ENCODE data around the gene LPCAT3. TPM values are rescaled to one million over a fixed set of nuclear protein-coding genes. Genes with fewer than 3 reads are reported as not detected.
"Not testable (repeated sequence)": the region's sequence is repeated elsewhere in the genome, so short reads cannot be mapped to it uniquely, and the experiment has no call there.

LPCAT3 gene
- total and polyA plus RNA-seq, 2 experiments from 2014 or later, result 11.8 to 19.7 TPM

DNA sequence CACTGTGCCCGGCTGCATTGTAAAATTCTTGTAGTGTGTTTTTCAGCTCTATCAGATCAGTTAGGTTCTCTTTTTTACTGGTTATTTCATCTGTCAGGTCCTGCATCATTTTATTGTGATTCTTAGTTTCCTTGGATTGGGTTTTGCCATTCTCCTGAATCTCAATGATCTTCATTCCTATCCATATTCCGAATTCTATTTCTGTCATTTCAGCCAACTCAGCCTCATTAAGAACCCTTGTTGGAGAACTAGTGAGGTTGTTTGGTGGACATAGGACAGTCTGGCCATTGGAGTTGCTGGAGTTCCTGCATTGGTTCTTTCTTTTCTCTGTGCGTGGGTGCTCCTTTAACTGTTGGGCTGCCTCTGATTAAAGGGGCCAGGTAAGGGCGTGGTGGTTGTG is 36.6 kb upstream of the LPCAT3 start:
- H3K27me3 ChIP-seq (replicated peaks; ENCODE audit: insufficient read depth), result 0 out of 2 replicates have a peak, but pooled peaks cover 8% of the 10 kb centered on the region
- H3K9me3 ChIP-seq (ENCODE audit: low read depth), result no peaks in the 10 kb centered on the region
- H3K36me3 ChIP-seq (ENCODE audit: low read depth), result no peaks in the 10 kb centered on the region
- H3K4me2 ChIP-seq (ENCODE audit: unreplicated experiment), result no peak overlapping the region
- DNase-seq, result no peak
- H3K4me3 ChIP-seq, result no peak overlapping the region
- H3K9me2 ChIP-seq (ENCODE audit: insufficient read depth), result no peaks in the 10 kb centered on the region
- no peak overlapping the region for H3K27ac ChIP-seq
- no peaks in the 10 kb centered on the region for H3K79me2 ChIP-seq (ENCODE audit: insufficient read depth)
- no peak overlapping the region for H3K9ac ChIP-seq
- TF ChIP-seq EZH2phosphoT487 (IDR thresholded peaks at IDR 0.05; ENCODE audit: insufficient read depth, low read depth), result no peak
- no peak for TF ChIP-seq EZH2 (IDR thresholded peaks at IDR 0.05; ENCODE audit: insufficient read depth, poor library complexity, severe bottlenecking)
- H3F3A ChIP-seq (ENCODE audit: insufficient read depth), result peaks cover 1% of the 10 kb centered on the region; the same call in 1 of the 2 replicates
- H3K4me1 ChIP-seq (ENCODE audit: insufficient read depth), result peaks cover 3% of the 10 kb centered on the region
- in situ Hi-C loops (cut with MboI), result no loop called here
- WGBS, 2 experiments (ENCODE audit: low coverage in 1 of 2, low lambda C conversion rate in 2 of 2, missing lambda C conversion rate in 2 of 2), result 46 to 65% methylated on average over 4 of the region's 4 CpGs
- no peaks in the 10 kb centered on the region for H4K20me1 ChIP-seq (ENCODE audit: insufficient read depth)
- H2AFZ ChIP-seq, result no peak overlapping the region

DNA sequence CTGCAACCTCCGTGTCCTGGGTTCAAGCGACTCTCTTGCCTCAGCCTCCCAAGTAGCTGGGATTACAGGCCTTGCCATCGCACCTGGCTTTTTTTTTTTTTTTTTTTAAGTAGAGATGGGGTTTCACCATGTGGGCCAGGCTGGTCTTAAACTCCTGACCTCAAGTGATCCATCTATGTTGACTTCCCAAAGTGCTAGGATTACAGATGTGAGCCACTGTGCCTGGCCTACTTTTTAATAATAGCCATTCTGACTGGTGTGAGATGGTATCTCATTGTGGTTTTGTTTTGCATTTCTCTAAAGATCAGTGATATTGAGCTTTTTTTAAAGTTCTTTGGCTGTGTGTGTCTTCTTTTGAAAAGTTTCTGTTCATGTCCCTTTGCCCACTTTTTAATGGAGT is 31.7 kb upstream of the LPCAT3 start:
- H2AFZ ChIP-seq; H3K27me3 ChIP-seq (replicated peaks; ENCODE audit: insufficient read depth); H3K27ac ChIP-seq; H3K4me1 ChIP-seq (ENCODE audit: insufficient read depth); DNase-seq; H3K79me2 ChIP-seq (ENCODE audit: insufficient read depth); H3K9ac ChIP-seq; H3K9me3 ChIP-seq (ENCODE audit: low read depth); H3F3A ChIP-seq (ENCODE audit: insufficient read depth); H4K20me1 ChIP-seq (ENCODE audit: insufficient read depth); H3K36me3 ChIP-seq (ENCODE audit: low read depth); H3K9me2 ChIP-seq (ENCODE audit: insufficient read depth); in situ Hi-C loops (cut with MboI); H3K4me3 ChIP-seq; H3K4me2 ChIP-seq (ENCODE audit: unreplicated experiment): not testable (repeated sequence)
- 71 to 77% methylated on average over 3 of the region's 3 CpGs for WGBS, 2 experiments (ENCODE audit: low coverage in 1 of 2, low lambda C conversion rate in 2 of 2, missing lambda C conversion rate in 2 of 2)

DNA sequence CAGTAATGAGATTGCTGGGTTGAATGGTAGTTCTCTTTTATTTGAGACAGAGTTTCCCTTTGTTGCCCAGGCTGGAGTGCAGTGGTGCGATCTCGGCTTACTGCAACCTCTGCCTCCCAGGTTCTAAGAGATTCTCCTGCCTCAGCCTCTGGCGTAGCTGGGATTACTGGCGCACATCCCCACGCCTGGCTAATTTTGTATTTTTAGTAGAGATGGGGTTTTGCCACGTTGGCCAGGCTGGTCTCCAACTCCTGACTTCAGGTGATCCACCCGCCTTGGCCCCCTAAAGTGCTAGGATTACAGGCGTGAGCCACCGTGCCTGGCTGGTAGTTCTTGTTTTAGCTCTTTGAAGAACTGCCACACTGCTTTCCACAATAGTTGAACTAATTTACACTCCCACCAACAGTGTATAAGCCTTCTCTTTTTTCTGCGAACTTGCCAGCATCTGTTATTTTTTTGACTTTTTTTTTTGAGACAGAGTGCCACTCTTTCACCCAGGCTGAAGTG is 31.2 kb upstream of the LPCAT3 start:
- H2AFZ ChIP-seq, result not testable (repeated sequence)
- 82% methylated on average over 10 of the region's 10 CpGs for WGBS, 2 experiments (ENCODE audit: low coverage in 1 of 2, low lambda C conversion rate in 2 of 2, missing lambda C conversion rate in 2 of 2)

DNA sequence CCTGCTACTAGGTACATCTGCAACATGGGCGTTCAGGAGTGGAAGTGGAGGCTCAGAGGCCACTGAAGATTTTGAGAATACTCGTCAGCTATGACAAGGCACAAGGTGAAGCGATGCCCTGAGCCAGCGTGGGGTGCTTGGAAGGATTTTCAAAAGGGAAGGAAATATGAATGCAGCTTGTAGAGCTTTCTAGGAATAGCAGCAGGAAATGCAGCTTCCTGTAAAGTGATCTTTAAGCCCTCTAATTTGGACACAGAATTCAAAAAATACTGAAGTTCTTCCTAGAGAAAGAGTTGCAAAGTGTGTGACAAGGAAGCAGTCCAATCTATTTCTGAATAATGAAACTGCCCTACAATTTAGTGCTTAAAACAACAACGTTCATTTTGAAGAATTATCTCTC is 29.0 kb upstream of the LPCAT3 start:
- Histone ChIP-seq H3K27me3 (replicated peaks; ENCODE audit: insufficient read depth) (0 out of 2 replicates have a peak, but pooled peaks cover under 1% of the 10 kb centered on the region), H3F3A (ENCODE audit: insufficient read depth) (no peaks in the 10 kb centered on the region), H3K9ac (no peak overlapping the region), H2AFZ (no peak overlapping the region), H3K4me1 (ENCODE audit: insufficient read depth) (no peaks in the 10 kb centered on the region), H4K20me1 (ENCODE audit: insufficient read depth) (no peaks in the 10 kb centered on the region), H3K4me3 (no peak overlapping the region), H3K4me2 (ENCODE audit: unreplicated experiment) (no peak overlapping the region), H3K36me3 (ENCODE audit: low read depth) (no peaks in the 10 kb centered on the region), H3K9me2 (ENCODE audit: insufficient read depth) (no peaks in the 10 kb centered on the region), H3K27ac (no peak overlapping the region), H3K9me3 (ENCODE audit: low read depth) (no peaks in the 10 kb centered on the region), H3K79me2 (ENCODE audit: insufficient read depth) (no peaks in the 10 kb centered on the region)
- no peak for TF ChIP-seq EZH2phosphoT487 (IDR thresholded peaks at IDR 0.05; ENCODE audit: insufficient read depth, low read depth)
- TF ChIP-seq EZH2 (IDR thresholded peaks at IDR 0.05; ENCODE audit: insufficient read depth, poor library complexity, severe bottlenecking), result no peak
- WGBS, 2 experiments (ENCODE audit: low coverage in 1 of 2, low lambda C conversion rate in 2 of 2, missing lambda C conversion rate in 2 of 2), result 81 to 91% methylated on average over 5 of the region's 5 CpGs
- no peak for DNase-seq
- in situ Hi-C loops (cut with MboI), result no loop called here

More for the DNA sequence above, 31.2 kb upstream of the LPCAT3 start:
- H3K9me2 ChIP-seq (ENCODE audit: insufficient read depth); H3K27me3 ChIP-seq (replicated peaks; ENCODE audit: insufficient read depth); H3K4me1 ChIP-seq (ENCODE audit: insufficient read depth); H3K4me2 ChIP-seq (ENCODE audit: unreplicated experiment); DNase-seq; H3K36me3 ChIP-seq (ENCODE audit: low read depth); H4K20me1 ChIP-seq (ENCODE audit: insufficient read depth); H3K79me2 ChIP-seq (ENCODE audit: insufficient read depth); H3F3A ChIP-seq (ENCODE audit: insufficient read depth); H3K9me3 ChIP-seq (ENCODE audit: low read depth); H3K27ac ChIP-seq; H3K4me3 ChIP-seq; H3K9ac ChIP-seq; in situ Hi-C loops (cut with MboI): not testable (repeated sequence)

DNA sequence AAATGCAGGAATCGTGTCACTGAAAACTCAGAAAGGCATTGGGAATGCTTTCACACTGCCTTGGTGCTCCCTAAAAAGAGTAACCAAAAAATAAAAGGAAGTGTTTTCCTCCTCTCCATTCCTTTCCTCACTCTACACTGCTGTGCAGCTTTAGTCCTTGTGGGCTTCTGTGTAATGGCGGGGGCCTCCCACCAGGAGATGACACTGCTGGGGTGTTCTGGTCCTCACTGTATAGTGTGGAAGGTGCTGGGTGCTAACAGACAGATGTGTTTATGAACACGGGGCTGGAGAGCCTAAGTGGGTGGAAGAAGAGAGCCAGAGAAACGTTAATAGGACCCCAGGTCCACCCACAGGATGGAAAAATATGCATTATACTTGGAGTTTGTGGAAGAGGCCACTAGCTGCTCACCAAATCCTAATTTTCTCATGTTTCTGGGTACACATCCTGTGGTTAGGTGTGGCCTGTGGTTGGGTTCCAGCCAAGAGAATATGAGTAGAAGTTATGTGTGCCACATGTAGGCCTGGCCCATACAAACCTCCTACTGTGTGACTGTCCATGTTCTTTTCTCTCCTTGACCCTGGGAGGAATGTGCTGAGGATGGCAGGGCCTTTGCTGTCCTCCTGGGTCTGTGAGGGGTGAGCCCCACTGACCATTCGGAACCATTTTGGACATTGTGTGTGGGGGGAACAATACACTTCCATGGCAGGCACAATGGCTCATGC is 28.3 kb upstream of the LPCAT3 start:
- H2AFZ ChIP-seq, result no peak overlapping the region
- H3K36me3 ChIP-seq (ENCODE audit: low read depth), result no peaks in the 10 kb centered on the region
- no peak overlapping the region for H3K4me3 ChIP-seq
- in situ Hi-C loops (cut with MboI), result no loop called here
- H3K27ac ChIP-seq, result no peak overlapping the region
- H3K4me2 ChIP-seq (ENCODE audit: unreplicated experiment), result no peak overlapping the region
- no peaks in the 10 kb centered on the region for H3K9me3 ChIP-seq (ENCODE audit: low read depth)
- no peaks in the 10 kb centered on the region for H3F3A ChIP-seq (ENCODE audit: insufficient read depth)
- no peaks in the 10 kb centered on the region for H4K20me1 ChIP-seq (ENCODE audit: insufficient read depth)
- TF ChIP-seq EZH2phosphoT487 (IDR thresholded peaks at IDR 0.05; ENCODE audit: insufficient read depth, low read depth) (no peak), EZH2 (IDR thresholded peaks at IDR 0.05; ENCODE audit: insufficient read depth, poor library complexity, severe bottlenecking) (no peak)
- H3K4me1 ChIP-seq (ENCODE audit: insufficient read depth), result no peaks in the 10 kb centered on the region
- H3K27me3 ChIP-seq (replicated peaks; ENCODE audit: insufficient read depth), result no peaks in the 10 kb centered on the region
- no peak for DNase-seq
- no peaks in the 10 kb centered on the region for H3K9me2 ChIP-seq (ENCODE audit: insufficient read depth)
- H3K79me2 ChIP-seq (ENCODE audit: insufficient read depth), result no peaks in the 10 kb centered on the region
- 70% methylated on average over 5 of the region's 5 CpGs for WGBS, 2 experiments (ENCODE audit: low coverage in 1 of 2, low lambda C conversion rate in 2 of 2, missing lambda C conversion rate in 2 of 2)
- H3K9ac ChIP-seq, result no peak overlapping the region
